ENCODE data around the gene MPND. TPM values are rescaled to one million over a fixed set of nuclear protein-coding genes. Genes with fewer than 3 reads are reported as not detected.

MPND gene
- total RNA-seq, 1 experiment from 2014 or later: 22.6 TPM

DNA sequence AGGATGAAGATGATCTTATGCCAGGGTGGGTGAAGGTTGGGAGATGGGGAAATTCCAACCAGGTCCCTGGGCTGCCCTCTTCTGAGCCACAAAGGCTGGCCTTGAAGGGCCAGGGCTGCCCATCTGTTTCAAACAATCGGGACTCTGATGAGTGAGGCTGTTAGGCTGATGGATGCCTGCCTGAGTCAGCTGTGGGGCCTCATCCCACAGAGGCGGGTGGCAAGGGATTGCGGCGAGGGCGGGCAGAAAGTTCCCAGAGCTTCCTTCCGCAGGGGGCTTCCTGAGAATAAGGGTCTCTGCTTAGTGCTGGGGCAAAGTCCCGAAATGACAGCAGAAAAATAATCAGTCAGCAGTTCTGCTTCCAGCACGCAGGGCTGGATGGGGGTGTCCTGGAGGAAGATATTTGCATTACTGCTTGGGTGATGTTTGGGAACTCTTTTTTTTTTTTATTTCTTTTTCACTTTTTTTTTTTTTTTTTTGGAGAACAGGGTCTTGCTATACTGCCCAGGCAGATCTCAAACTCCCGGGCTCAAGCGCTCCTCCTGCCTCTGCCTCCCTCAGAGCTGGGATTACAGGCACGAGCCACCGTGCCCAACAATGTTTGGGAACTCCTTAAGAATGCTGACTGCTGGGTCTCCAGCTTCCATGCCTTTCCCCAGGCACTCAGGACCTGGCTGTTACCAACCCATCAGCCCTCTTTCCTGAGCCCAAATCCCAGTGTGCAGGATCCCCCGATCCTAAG is 42.9 kb downstream of the MPND start:
- POLR2A ChIA-PET (ENCODE audit: low non-redundant PET): no interaction called here
- DNase-seq (ENCODE audit: low spot score): no peak
- TF ChIP-seq EZH2 (IDR thresholded peaks at IDR 0.05; ENCODE audit: borderline replicate concordance, low read depth, low read length, poor library complexity, severe bottlenecking): no peak
- TF ChIP-seq, protein P1, sequence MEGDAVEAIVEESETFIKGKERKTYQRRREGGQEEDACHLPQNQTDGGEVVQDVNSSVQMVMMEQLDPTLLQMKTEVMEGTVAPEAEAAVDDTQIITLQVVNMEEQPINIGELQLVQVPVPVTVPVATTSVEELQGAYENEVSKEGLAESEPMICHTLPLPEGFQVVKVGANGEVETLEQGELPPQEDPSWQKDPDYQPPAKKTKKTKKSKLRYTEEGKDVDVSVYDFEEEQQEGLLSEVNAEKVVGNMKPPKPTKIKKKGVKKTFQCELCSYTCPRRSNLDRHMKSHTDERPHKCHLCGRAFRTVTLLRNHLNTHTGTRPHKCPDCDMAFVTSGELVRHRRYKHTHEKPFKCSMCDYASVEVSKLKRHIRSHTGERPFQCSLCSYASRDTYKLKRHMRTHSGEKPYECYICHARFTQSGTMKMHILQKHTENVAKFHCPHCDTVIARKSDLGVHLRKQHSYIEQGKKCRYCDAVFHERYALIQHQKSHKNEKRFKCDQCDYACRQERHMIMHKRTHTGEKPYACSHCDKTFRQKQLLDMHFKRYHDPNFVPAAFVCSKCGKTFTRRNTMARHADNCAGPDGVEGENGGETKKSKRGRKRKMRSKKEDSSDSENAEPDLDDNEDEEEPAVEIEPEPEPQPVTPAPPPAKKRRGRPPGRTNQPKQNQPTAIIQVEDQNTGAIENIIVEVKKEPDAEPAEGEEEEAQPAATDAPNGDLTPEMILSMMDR (conservative IDR thresholded peaks at IDR 0.05; ENCODE audit: low read depth, low read length): no peak
- intact Hi-C loops (cut with micrococcal nuclease; ENCODE audit: unreplicated experiment): no loop called here
- no peak overlapping the region for H3K4me3 ChIP-seq (ENCODE audit: low read depth, low read length, poor library complexity, severe bottlenecking)
- H3K27me3 ChIP-seq (replicated peaks; ENCODE audit: insufficient read depth, low read depth, low read length, poor library complexity): no peaks in the 10 kb centered on the region
- no peaks in the 10 kb centered on the region for H3K9me3 ChIP-seq (ENCODE audit: low read depth, low read length, poor library complexity, severe bottlenecking)
- CTCF ChIA-PET: no interaction called here
- BruUV-seq (replicated peaks): no TSS peak
- H3K36me3 ChIP-seq (ENCODE audit: insufficient read depth, low read length, poor library complexity, severe bottlenecking): no peaks in the 10 kb centered on the region
- H3K4me1 ChIP-seq (ENCODE audit: insufficient read depth, low read length, poor library complexity, severe bottlenecking): peaks cover 15% of the 10 kb centered on the region
- H3K27ac ChIP-seq (ENCODE audit: low read depth, low read length, poor library complexity, severe bottlenecking): peak overlapping the region; percentile 58

DNA sequence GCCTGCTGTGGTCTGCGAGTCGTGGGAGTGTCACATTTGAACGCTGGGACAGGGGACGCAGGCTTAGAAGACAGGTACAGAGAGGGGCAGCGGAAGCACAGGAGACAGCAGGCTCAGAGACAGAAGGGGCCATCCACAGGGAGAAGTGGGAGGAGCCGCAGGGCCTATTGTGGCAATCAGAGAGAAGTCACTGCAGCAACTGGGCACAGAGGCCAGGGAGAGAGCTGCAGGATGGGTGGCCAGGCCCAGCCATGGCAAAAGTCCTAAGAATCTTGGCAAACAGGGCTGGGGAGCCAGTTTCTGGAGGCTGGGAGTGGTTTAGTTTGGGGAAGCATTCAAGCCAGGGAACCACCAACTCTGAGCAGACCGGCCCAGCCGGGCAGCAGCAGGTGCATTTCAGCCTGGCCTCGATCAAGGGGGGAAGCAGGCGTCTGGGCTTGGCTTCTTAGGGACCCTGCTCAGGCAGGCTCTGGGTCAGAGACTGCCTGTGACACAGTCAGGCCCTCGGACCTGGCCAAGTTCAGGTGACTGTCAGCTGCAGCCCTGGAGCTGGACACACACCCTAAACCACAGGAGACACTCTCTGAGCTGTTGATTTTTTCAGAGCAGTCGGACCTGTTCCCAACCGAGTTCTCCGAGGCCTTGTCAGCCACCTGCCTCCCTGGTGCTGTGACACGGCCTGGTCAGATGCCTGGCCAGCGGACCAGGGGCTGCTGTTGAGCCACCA is 45.1 kb downstream of the MPND start:
- Histone ChIP-seq H3K27ac (ENCODE audit: low read depth, low read length, poor library complexity, severe bottlenecking) (no peak overlapping the region), H3K36me3 (ENCODE audit: insufficient read depth, low read length, poor library complexity, severe bottlenecking) (no peaks in the 10 kb centered on the region), H3K27me3 (replicated peaks; ENCODE audit: insufficient read depth, low read depth, low read length, poor library complexity) (no peaks in the 10 kb centered on the region), H3K4me3 (ENCODE audit: low read depth, low read length, poor library complexity, severe bottlenecking) (no peak overlapping the region), H3K4me1 (ENCODE audit: insufficient read depth, low read length, poor library complexity, severe bottlenecking) (peaks cover 18% of the 10 kb centered on the region), H3K9me3 (ENCODE audit: low read depth, low read length, poor library complexity, severe bottlenecking) (no peaks in the 10 kb centered on the region)
- no peak for DNase-seq (ENCODE audit: low spot score)
- intact Hi-C loops (cut with micrococcal nuclease; ENCODE audit: unreplicated experiment): no loop called here
- BruUV-seq (replicated peaks): no TSS peak
- POLR2A ChIA-PET (ENCODE audit: low non-redundant PET): interaction anchor here (0.7 kb wide), 1 partner anchor 185 kb away, joined by 3 read pairs; no protein-coding TSS in a partner anchor
- TF ChIP-seq EZH2 (IDR thresholded peaks at IDR 0.05; ENCODE audit: borderline replicate concordance, low read depth, low read length, poor library complexity, severe bottlenecking): no peak
- TF ChIP-seq, protein P1 (conservative IDR thresholded peaks at IDR 0.05; ENCODE audit: low read depth, low read length): no peak
- CTCF ChIA-PET: no interaction called here

DNA sequence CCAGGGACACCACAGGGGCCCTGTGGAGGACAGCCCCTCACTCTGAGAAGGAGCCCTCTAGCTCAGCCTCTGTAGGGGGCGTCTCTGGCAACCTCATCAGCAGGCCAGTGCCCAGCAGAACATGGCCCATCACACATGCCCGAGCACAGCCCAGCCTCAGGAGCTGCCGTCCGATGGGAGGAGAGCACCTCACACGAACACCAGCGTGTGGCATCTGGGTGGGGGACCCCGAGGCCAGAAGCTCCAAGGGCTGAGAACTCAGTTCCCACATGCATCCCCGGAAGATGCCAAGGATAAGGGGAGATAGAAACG is 45.7 kb downstream of the MPND start:
- BruUV-seq (replicated peaks): no TSS peak
- Histone ChIP-seq H3K27me3 (replicated peaks; ENCODE audit: insufficient read depth, low read depth, low read length, poor library complexity) (no peaks in the 10 kb centered on the region), H3K36me3 (ENCODE audit: insufficient read depth, low read length, poor library complexity, severe bottlenecking) (no peaks in the 10 kb centered on the region), H3K4me1 (ENCODE audit: insufficient read depth, low read length, poor library complexity, severe bottlenecking) (peaks cover 21% of the 10 kb centered on the region), H3K27ac (ENCODE audit: low read depth, low read length, poor library complexity, severe bottlenecking) (no peak overlapping the region), H3K4me3 (ENCODE audit: low read depth, low read length, poor library complexity, severe bottlenecking) (no peak overlapping the region), H3K9me3 (ENCODE audit: low read depth, low read length, poor library complexity, severe bottlenecking) (no peaks in the 10 kb centered on the region)
- intact Hi-C loops (cut with micrococcal nuclease; ENCODE audit: unreplicated experiment): no loop called here
- no peak for DNase-seq (ENCODE audit: low spot score)
- POLR2A ChIA-PET (ENCODE audit: low non-redundant PET): interaction anchor here (0.5 kb wide), 1 partner anchor 8 kb away, joined by 10 read pairs; no protein-coding TSS in a partner anchor
- TF ChIP-seq, protein P1 (conservative IDR thresholded peaks at IDR 0.05; ENCODE audit: low read depth, low read length): no peak
- no peak for TF ChIP-seq EZH2 (IDR thresholded peaks at IDR 0.05; ENCODE audit: borderline replicate concordance, low read depth, low read length, poor library complexity, severe bottlenecking)
- CTCF ChIA-PET: no interaction called here

Measured in A673 (cell line).